Measurements from ENCODE around the gene UGGT2.
"Not testable (repeated sequence)": the region's sequence is repeated elsewhere in the genome, so short reads cannot be mapped to it uniquely, and the experiment has no call there.

Gene UGGT2, protein sequence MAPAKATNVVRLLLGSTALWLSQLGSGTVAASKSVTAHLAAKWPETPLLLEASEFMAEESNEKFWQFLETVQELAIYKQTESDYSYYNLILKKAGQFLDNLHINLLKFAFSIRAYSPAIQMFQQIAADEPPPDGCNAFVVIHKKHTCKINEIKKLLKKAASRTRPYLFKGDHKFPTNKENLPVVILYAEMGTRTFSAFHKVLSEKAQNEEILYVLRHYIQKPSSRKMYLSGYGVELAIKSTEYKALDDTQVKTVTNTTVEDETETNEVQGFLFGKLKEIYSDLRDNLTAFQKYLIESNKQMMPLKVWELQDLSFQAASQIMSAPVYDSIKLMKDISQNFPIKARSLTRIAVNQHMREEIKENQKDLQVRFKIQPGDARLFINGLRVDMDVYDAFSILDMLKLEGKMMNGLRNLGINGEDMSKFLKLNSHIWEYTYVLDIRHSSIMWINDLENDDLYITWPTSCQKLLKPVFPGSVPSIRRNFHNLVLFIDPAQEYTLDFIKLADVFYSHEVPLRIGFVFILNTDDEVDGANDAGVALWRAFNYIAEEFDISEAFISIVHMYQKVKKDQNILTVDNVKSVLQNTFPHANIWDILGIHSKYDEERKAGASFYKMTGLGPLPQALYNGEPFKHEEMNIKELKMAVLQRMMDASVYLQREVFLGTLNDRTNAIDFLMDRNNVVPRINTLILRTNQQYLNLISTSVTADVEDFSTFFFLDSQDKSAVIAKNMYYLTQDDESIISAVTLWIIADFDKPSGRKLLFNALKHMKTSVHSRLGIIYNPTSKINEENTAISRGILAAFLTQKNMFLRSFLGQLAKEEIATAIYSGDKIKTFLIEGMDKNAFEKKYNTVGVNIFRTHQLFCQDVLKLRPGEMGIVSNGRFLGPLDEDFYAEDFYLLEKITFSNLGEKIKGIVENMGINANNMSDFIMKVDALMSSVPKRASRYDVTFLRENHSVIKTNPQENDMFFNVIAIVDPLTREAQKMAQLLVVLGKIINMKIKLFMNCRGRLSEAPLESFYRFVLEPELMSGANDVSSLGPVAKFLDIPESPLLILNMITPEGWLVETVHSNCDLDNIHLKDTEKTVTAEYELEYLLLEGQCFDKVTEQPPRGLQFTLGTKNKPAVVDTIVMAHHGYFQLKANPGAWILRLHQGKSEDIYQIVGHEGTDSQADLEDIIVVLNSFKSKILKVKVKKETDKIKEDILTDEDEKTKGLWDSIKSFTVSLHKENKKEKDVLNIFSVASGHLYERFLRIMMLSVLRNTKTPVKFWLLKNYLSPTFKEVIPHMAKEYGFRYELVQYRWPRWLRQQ (N-terminal part only)

GRCh38 chr13:96053003-96053703, at the start of gene UGGT2:
UGGT2 (minus strand) TSS chr13:96053401; CDS start chr13:96053312, 89 bp downstream.
- no peak for DNase-seq

- no peak for DNase-seq
Measured at GRCh38 chr13:96100457-96101220, 47.4 kb upstream of the UGGT2 start.

GRCh38 chr13:96093296-96094006, 40.2 kb upstream of the UGGT2 start:
- DNase-seq: no peak

- DNase-seq: no peak
Measured at GRCh38 chr13:96091164-96092117, 38.2 kb upstream of the UGGT2 start.

DNA sequence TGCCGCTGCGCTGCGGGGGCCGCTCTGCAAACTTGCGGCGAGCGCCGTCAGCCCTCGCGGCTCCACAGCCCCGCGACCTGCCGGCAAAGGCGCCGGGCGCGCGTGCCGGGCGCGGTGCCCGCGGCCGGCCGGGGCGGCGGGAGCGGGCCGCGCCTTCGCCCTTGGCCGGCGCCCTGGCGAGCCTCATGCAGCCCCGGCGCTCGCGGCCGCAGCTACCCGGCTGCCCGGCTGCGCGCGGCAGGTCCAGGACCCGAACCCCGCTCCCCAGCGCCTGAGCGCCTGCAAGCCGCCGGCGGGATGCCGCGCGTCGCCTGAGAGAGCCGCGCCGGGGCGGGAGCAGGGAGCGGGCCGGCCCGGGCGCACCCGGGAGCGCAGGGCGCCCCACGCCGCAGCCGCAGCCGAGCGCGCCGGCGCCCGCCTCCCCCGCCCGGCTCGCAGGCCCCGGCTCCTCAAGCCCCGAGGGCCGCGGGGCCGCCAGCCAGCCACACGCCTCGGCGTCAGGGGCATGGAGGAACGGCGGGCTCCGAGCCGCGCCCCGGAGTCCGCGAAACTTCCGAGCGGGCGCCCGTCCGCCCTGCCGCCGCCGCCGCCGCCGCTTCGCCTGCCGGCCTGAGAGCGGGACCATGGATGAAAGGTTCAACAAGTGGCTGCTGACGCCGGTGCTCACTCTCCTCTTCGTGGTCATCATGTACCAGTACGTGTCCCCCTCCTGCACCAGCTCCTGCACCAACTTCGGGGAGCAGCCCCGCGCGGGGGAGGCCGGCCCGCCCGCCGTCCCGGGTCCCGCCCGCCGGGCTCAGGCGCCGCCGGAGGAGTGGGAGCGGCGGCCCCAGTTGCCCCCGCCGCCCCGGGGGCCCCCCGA, 37.3 kb upstream of the UGGT2 start:
- DNase-seq: no peak

GRCh38 chr13:96089749-96090239, 36.6 kb upstream of the UGGT2 start, which contains the start of gene HS6ST3:
HS6ST3 (plus strand) TSS chr13:96090107.
- DNase-seq: no peak

GRCh38 chr13:96089139-96089538, 35.9 kb upstream of the UGGT2 start:
- DNase-seq: no peak

DNA sequence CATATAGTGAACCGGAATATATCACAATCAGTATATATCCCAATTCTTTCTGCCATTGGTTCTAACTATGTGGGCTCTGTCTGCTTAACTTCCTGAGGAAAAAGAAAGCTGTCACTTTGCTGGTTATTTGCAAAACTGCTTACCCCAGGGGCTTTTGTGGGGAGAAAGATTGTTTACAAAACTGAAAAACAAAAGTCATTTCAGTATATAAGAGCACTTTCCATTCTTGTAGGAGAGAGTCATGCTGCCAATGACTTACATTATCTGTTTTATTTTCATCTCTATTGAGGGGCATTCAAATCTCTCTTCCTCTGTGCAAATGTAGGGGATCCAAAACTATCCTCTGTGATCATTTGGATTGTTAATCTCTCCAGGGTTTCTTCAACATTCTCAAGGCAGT, 33.5 kb upstream of the UGGT2 start:
- DNase-seq: no peak

DNA sequence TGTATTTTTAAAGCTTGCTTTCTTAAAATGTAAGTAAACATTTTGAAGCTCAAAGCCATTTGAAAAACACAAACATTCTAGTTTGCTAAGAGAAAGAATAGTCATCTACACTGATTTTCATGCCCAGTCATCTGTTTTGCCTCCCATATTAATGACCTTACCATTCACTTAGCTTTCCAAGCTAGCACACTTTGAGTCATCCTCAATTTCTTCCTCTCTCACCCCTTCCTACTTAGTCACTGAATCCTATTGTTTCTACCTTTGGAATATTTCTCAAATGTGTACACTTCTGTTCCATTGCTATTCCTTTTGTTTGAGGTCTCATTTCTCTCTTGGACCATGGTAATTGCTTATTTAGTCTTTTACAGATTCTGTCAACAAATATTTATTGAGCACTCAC, 29.4 kb upstream of the UGGT2 start:
- DNase-seq: no peak

DNA sequence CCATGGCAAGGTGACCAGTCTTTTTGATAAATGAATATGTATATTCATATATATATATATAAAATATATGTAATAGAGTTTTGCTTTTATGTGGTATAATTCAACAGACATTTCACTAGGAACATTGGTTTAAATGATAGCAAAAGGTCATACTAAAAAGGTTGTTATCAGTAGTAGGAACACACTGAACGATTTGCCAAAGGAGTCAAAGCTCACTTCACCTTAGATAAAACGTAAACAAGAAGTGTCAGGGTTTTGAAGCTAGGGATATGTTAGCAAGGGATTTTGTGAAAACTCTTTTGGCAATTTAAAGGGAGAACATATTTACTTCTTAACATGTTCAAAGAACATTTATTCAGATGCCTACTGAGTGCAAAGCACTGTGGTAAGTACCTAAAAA, 28.7 kb upstream of the UGGT2 start:
- DNase-seq: no peak

DNA sequence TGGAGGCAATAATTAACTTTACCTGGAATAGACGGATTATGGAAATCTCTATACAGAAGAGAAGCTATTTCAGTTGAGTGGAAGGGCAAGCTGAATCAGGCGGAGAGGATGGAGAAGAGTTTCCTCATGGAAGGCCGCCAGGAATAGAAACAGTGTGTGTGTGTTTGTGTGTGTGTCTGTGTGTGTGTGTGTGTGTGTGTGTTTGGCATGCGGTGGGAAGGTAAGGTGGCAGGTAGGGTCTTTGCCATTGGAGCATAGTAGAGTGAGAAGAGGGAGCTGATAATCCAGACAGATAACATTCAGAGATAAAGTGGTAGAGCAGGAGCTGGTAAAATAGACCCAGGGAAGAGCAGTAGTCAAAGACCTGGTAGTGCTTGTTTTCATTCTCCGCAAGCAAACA, 27.5 kb upstream of the UGGT2 start:
- DNase-seq: no peak

GRCh38 chr13:96075953-96076543, 22.8 kb upstream of the UGGT2 start:
- DNase-seq: no peak

- no peak for DNase-seq
Measured at GRCh38 chr13:96072392-96072791, 19.2 kb upstream of the UGGT2 start.

GRCh38 chr13:96071504-96071903, 18.3 kb upstream of the UGGT2 start:
- no peak for DNase-seq

DNA sequence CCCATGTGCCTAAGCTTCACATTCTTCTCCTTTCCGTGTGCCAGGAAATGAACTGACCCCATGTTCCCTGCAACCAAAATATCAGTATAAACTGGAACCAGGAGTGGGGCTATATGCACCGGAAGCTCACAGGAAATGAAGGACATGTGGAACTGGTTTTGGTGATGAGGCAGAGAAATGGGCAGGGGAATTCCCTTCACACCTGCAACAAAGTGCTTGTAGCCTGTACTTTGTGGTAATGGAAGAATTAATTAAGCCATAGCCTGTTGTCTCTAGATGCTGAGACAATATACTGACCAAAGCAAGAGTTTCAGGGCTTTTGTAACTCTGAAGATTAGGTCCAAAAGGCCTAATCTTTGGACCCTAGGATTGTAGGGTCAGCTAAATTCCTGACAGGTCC, 15.5 kb upstream of the UGGT2 start:
- DNase-seq: no peak

DNA sequence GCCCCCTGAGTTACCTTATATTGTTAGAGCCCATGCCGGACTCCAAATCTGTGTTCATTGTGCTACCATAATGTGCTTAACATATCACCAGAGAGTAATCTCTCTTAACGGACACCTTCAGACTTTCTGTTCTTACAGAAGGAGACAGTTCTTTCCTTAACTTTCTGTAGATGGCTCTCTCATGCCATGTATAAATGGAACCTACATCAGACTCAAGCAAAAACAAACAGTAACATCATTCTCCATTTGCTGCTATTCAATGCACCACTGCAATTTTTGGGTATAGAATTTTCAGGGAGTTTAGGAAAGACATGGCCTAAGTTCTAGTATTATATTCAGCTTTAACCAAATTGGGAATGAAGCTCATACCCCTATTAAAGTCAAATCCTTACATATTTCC, 12.6 kb upstream of the UGGT2 start:
- DNase-seq: no peak

- DNase-seq: no peak
Measured at GRCh38 chr13:96052656-96053002, 572 bp downstream of the UGGT2 start.

- DNase-seq: not testable (repeated sequence)
Measured at GRCh38 chr13:96051946-96052345, 1.3 kb downstream of the UGGT2 start.
